HG02885 (cell line): ENCODE measurements around the gene TCFL5.

Experiments
- ATAC-seq: cut with Tn5 transposase; IDR thresholded peaks from one replicate; pipeline ENCODE4 v1.9.1; 2021; ENCODE audit warnings: mild to moderate bottlenecking; ENCODE audit not compliant: unreplicated experiment, poor library complexity

TCFL5 gene

GRCh38 chr20:62861726-62862336, at the start of gene TCFL5:
Gene TCFL5, minus strand, starts transcription at chr20:62861822. Its CDS starts 152 bp downstream, at chr20:62861670.
- peak; percentile 70 for ATAC-seq

GRCh38 chr20:62910777-62911497, 49.3 kb upstream of the TCFL5 start:
- ATAC-seq = no peak

- no peak for ATAC-seq
Measured at GRCh38 chr20:62910217-62910766, 48.7 kb upstream of the TCFL5 start.

GRCh38 chr20:62908971-62909791, 47.6 kb upstream of the TCFL5 start:
- no peak for ATAC-seq

- ATAC-seq = no peak
Measured at GRCh38 chr20:62907384-62908317, 46.0 kb upstream of the TCFL5 start.

GRCh38 chr20:62906647-62907375, 45.2 kb upstream of the TCFL5 start:
- no peak for ATAC-seq

- ATAC-seq = no peak
Measured at GRCh38 chr20:62906209-62906608, 44.6 kb upstream of the TCFL5 start.

- no peak for ATAC-seq
Measured at GRCh38 chr20:62905536-62906117, 44.0 kb upstream of the TCFL5 start.

GRCh38 chr20:62902926-62903615, 41.4 kb upstream of the TCFL5 start:
- ATAC-seq = no peak

- no peak for ATAC-seq
Measured at GRCh38 chr20:62901891-62902290, 40.3 kb upstream of the TCFL5 start.

- ATAC-seq = peak; percentile 29
Measured at GRCh38 chr20:62900692-62901584, 39.3 kb upstream of the TCFL5 start.

GRCh38 chr20:62900052-62900691, 38.5 kb upstream of the TCFL5 start:
- peak; percentile 85 for ATAC-seq

GRCh38 chr20:62899633-62900051, 38.0 kb upstream of the TCFL5 start:
- no peak for ATAC-seq

- no peak for ATAC-seq
Measured at GRCh38 chr20:62898970-62899632, 37.5 kb upstream of the TCFL5 start.

- no peak for ATAC-seq
Measured at GRCh38 chr20:62898093-62898964, 36.7 kb upstream of the TCFL5 start.
